IMR-90 (cell line): ENCODE measurements around the gene C9orf78. TPM values are rescaled to one million over a fixed set of nuclear protein-coding genes. Genes with fewer than 3 reads are reported as not detected.

Experiments
- ATAC-seq: fragments of 200-7000 bp; cut with Tn5 transposase; 2 replicates; pipeline ENCODE4 v1.9.1; 2020; ENCODE audit warnings: low read depth, mild to moderate bottlenecking, moderate library complexity
- BruUV-seq: library from RNA; stranded (reverse); fragments of 400-500 nt; replicated peaks from 2 replicates; lab custom pipeline; 2021; lab: Mats Ljungman, UMichigan
- CTCF ChIA-PET: fragments of 300-600 bp; formaldehyde crosslinking; extraction: SDS; loops from one replicate; lab custom pipeline; 2021; ENCODE audit warnings: antibody characterized with exemption; lab: Yijun Ruan, JAX
- POLR2A ChIA-PET: fragments of 300-600 bp; sonication (Branson Sonifier 250); formaldehyde crosslinking; loops from one replicate; lab custom pipeline; 2022; ENCODE audit warnings: antibody characterized with exemption; ENCODE audit not compliant: unreplicated experiment; lab: Charles Lee
- DNase-seq: peaks from one replicate; pipeline ENCODE4 v3.0.0; 2013
- H2AFZ ChIP-seq: replicated peaks from 2 replicates; pipeline ENCODE3; 2013; ENCODE audit warnings: low read length, mild to moderate bottlenecking; ENCODE audit not compliant: poor library complexity
- H2AK5ac ChIP-seq: 2 replicates; pipeline ENCODE4 v1.6.1; 2013; ENCODE audit warnings: low read depth, low read length, inconsistent platforms
- H2AK9ac ChIP-seq: replicated peaks from 2 replicates; pipeline ENCODE3; 2013; ENCODE audit warnings: mild to moderate bottlenecking, low read depth, low read length, moderate library complexity; ENCODE audit not compliant: poor library complexity
- H2BK120ac ChIP-seq: 2 replicates; pipeline ENCODE4 v1.6.1; 2013; ENCODE audit warnings: low read depth, low read length, inconsistent platforms
- H2BK15ac ChIP-seq: 3 replicates; pipeline ENCODE4 v1.6.1; 2013; ENCODE audit warnings: low read depth, low read length, inconsistent platforms
- H2BK20ac ChIP-seq: 2 replicates; pipeline ENCODE4 v1.6.1; 2013; ENCODE audit warnings: low read depth, mild to moderate bottlenecking, inconsistent platforms, low read length, moderate library complexity
- H2BK5ac ChIP-seq: 2 replicates; pipeline ENCODE4 v1.6.1; 2013; ENCODE audit warnings: mild to moderate bottlenecking, low read depth, low read length, inconsistent platforms; ENCODE audit not compliant: poor library complexity, severe bottlenecking
- H3K14ac ChIP-seq: replicated peaks from 2 replicates; pipeline ENCODE4 v1.6.1; 2013; ENCODE audit warnings: low read depth, low read length, inconsistent platforms
- H3K18ac ChIP-seq: 2 replicates; pipeline ENCODE4 v1.6.1; 2013; ENCODE audit warnings: low read depth, low read length, control low read depth
- H3K23ac ChIP-seq: 2 replicates; pipeline ENCODE4 v1.6.1; 2013; ENCODE audit warnings: low read depth, low read length, inconsistent platforms
- H3K27ac ChIP-seq: 2 replicates; pipeline ENCODE4 v1.5.1; 2013; ENCODE audit warnings: mild to moderate bottlenecking, control low read depth, low read length; ENCODE audit not compliant: insufficient read depth
- H3K27me3 ChIP-seq: 2 replicates; pipeline ENCODE4 v1.6.1; 2013; ENCODE audit warnings: low read length; ENCODE audit not compliant: control insufficient read depth, insufficient read depth
- H3K36me3 ChIP-seq: 2 replicates; pipeline ENCODE4 v1.6.1; 2013; ENCODE audit warnings: low read length, mixed read lengths; ENCODE audit not compliant: control insufficient read depth, insufficient read depth
- H3K4ac ChIP-seq: 2 replicates; pipeline ENCODE4 v1.6.1; 2013; ENCODE audit warnings: low read depth, low read length, inconsistent platforms
- H3K4me1 ChIP-seq: 2 replicates; pipeline ENCODE4 v1.6.1; 2013; ENCODE audit warnings: low read length, mixed read lengths; ENCODE audit not compliant: control insufficient read depth, insufficient read depth
- H3K4me2 ChIP-seq: 2 replicates; pipeline ENCODE4 v1.6.1; 2013; ENCODE audit warnings: low read depth, mild to moderate bottlenecking, control low read depth, low read length, moderate library complexity
- H3K4me3 ChIP-seq: 2 replicates; pipeline ENCODE4 v1.5.1; 2013; ENCODE audit warnings: low read depth, mild to moderate bottlenecking, control low read depth, low read length, moderate library complexity; ENCODE audit not compliant: insufficient read depth
- H3K56ac ChIP-seq: 2 replicates; pipeline ENCODE4 v1.6.1; 2013; ENCODE audit warnings: low read length, inconsistent platforms; ENCODE audit not compliant: insufficient read depth; ENCODE audit errors: extremely low read depth
- H3K79me1 ChIP-seq, 2 experiments: 2 replicates each; pipeline ENCODE4 v1.6.1; 2013; ENCODE audit warnings: low read length in 2 of 2, inconsistent platforms in 1 of 2, low read depth in 1 of 2
- H3K9ac ChIP-seq: 2 replicates; pipeline ENCODE4 v1.6.1; 2013; ENCODE audit warnings: low read depth, low read length, control low read depth
- H3K9me1 ChIP-seq: 2 replicates; pipeline ENCODE4 v1.6.1; 2013; ENCODE audit warnings: low read length, inconsistent platforms; ENCODE audit not compliant: insufficient read depth
- H3K9me3 ChIP-seq: 2 replicates; pipeline ENCODE4 v1.6.1; 2013; ENCODE audit warnings: low read length; ENCODE audit not compliant: control insufficient read depth, insufficient read depth
- H4K20me1 ChIP-seq: 2 replicates; pipeline ENCODE4 v1.6.1; 2013; ENCODE audit warnings: low read length, inconsistent platforms; ENCODE audit not compliant: insufficient read depth
- H4K5ac ChIP-seq: 2 replicates; pipeline ENCODE4 v1.6.1; 2013; ENCODE audit warnings: mild to moderate bottlenecking, low read depth, low read length, control low read depth
- H4K8ac ChIP-seq, 2 experiments: 2 replicates each; pipeline ENCODE4 v1.6.1; 2013; ENCODE audit warnings: low read depth in 2 of 2, low read length in 2 of 2, control low read depth in 1 of 2, inconsistent platforms in 1 of 2
- H4K91ac ChIP-seq: 2 replicates; pipeline ENCODE4 v1.6.1; 2013; ENCODE audit warnings: low read depth, low read length, inconsistent platforms; ENCODE audit not compliant: insufficient read depth
- CHD1 ChIP-seq: IDR thresholded peaks from 2 replicates; pipeline ENCODE4 v1.6.1; 2012; ENCODE audit warnings: low read depth, low read length, improper control_type of control experiment
- FOS ChIP-seq: fragments of 150-350 bp; IDR thresholded peaks from 2 replicates; pipeline ENCODE4 v1.6.1; 2016; ENCODE audit warnings: low read depth, low read length
- MAFK ChIP-seq: IDR thresholded peaks from 2 replicates; pipeline ENCODE4 v1.6.1; 2012; ENCODE audit warnings: low read depth, low read length, improper control_type of control experiment
- MAZ ChIP-seq: IDR thresholded peaks from 2 replicates; pipeline ENCODE4 v1.6.1; 2012; ENCODE audit warnings: low read depth, mild to moderate bottlenecking, low read length, improper control_type of control experiment, moderate library complexity, borderline replicate concordance
- MXI1 ChIP-seq: IDR thresholded peaks from 2 replicates; pipeline ENCODE4 v1.6.1; 2012; ENCODE audit warnings: low read depth, mild to moderate bottlenecking, low read length, moderate library complexity, borderline replicate concordance
- POLR2A ChIP-seq: IDR thresholded peaks from 2 replicates; pipeline ENCODE4 v1.6.1; 2012; ENCODE audit warnings: mild to moderate bottlenecking, low read depth, low read length
- RAD21 ChIP-seq: IDR thresholded peaks from 2 replicates; pipeline ENCODE4 v1.6.1; 2012; ENCODE audit warnings: low read length, improper control_type of control experiment
- RCOR1 ChIP-seq: IDR thresholded peaks from 2 replicates; pipeline ENCODE4 v1.6.1; 2012; ENCODE audit warnings: mild to moderate bottlenecking, low read length, improper control_type of control experiment; ENCODE audit not compliant: insufficient replicate concordance
- RFX5 ChIP-seq: IDR thresholded peaks from 2 replicates; pipeline ENCODE4 v1.8.0; 2012; ENCODE audit warnings: low read depth, mild to moderate bottlenecking, low read length, moderate library complexity
- SMC3 ChIP-seq: fragments of 150-350 bp; IDR thresholded peaks from 2 replicates; pipeline ENCODE4 v1.6.1; 2016; ENCODE audit warnings: low read depth, mild to moderate bottlenecking, antibody characterized with exemption, low read length, moderate library complexity
- WGBS, 2 experiments: methylation state at CpG; one replicate each; pipeline versions ENCODE4 v1.1.5 to v1.1.7; 2013; ENCODE audit warnings: missing lambda C conversion rate in 2 of 2; ENCODE audit not compliant: insufficient read length in 1 of 2; ENCODE audit errors: extremely low coverage in 2 of 2; 5-methylcytosine and 5-hydroxymethylcytosine counted together
- dilution Hi-C: fragments of 300-500 bp; cut with HindIII; formaldehyde crosslinking; loops from one replicate; pipeline ENCODE4 v1.14.3; 2018; ENCODE audit warnings: low sequenced_read_pairs; ENCODE audit not compliant: unreplicated experiment
- in situ Hi-C: fragments of 300-500 bp; cut with MboI; formaldehyde crosslinking; loops from 3 replicates; pipeline ENCODE4 v1.14.3; 2019; ENCODE audit warnings: low sequenced_read_pairs, inconsistent platforms, mixed read lengths
- intact Hi-C: fragments of 100-400 bp; cut with micrococcal nuclease; formaldehyde crosslinking; loops from 2 replicates; pipeline ENCODE4 v1.10.0; 2022
- polyA plus RNA-seq, 3 experiments: library from polyadenylated mRNA; depleted of rRNA; stranded (reverse); fragments of >200 nt; gene quantifications; 2 replicates each; pipeline ENCODE4 v1.2.3, GENCODE V29; 2012; ENCODE audit warnings: low replicate concordance in 1 of 3
- total RNA-seq: library from RNA; depleted of rRNA; stranded (reverse); fragments of >200 nt; gene quantifications from 2 replicates; pipeline ENCODE4 v1.2.3, GENCODE V29; 2012
- TF ChIP-seq, protein P1 (sequence below): conservative IDR thresholded peaks from 2 replicates; pipeline ENCODE4 v1.5.1; 2012; ENCODE audit warnings: mild to moderate bottlenecking, low read depth, low read length, improper control_type of control experiment
- TF ChIP-seq, protein P2 (sequence below): fragments of 150-350 bp; IDR thresholded peaks from 2 replicates; pipeline ENCODE4 v1.6.1; 2016; ENCODE audit warnings: low read depth, mild to moderate bottlenecking, low read length, moderate library complexity, borderline replicate concordance

C9orf78 gene
- total and polyA plus RNA-seq, 2 of the 4 experiments (the other 2 are of a cell fraction) = 29.8 to 46.0 TPM

DNA sequence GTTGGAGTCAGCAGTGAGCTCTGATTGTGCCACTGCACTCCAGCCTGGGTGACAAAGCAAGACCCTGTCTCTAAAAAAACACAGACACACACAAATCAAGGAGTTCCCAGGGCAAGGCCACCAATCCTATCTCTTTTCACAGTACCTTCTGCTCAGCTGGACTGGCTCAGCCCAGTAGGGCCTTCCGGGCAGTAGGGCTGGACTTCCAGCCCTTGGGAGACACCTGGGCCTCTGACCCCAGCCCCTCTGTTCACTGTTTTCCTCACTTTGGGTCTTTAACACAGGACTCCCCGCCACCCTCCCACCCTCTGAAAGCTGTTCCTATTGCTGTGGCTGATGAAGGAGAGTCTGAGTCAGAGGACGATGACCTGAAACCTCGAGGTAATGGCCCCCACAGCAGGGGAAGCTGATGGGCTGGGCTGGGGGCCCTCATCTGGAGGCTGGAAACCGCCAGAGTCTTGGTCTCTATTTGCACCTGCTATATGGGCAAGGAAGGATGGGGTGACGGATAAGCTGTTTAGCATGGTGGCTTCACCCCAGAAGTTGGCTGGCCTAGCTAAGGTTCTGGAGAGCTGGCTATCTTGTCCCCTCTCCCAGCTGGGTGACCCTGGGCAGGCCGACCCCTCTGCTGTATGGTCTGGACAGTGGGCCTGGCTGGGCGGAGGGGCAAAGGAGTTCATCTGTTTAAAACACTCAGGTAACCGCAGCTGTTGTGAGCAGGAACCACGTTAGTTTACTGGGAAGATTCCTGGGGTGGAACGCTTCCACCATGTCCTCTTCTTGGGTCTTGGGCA lies 25.8 kb upstream of the C9orf78 start (continued):
- no peak for TF ChIP-seq RFX5

DNA sequence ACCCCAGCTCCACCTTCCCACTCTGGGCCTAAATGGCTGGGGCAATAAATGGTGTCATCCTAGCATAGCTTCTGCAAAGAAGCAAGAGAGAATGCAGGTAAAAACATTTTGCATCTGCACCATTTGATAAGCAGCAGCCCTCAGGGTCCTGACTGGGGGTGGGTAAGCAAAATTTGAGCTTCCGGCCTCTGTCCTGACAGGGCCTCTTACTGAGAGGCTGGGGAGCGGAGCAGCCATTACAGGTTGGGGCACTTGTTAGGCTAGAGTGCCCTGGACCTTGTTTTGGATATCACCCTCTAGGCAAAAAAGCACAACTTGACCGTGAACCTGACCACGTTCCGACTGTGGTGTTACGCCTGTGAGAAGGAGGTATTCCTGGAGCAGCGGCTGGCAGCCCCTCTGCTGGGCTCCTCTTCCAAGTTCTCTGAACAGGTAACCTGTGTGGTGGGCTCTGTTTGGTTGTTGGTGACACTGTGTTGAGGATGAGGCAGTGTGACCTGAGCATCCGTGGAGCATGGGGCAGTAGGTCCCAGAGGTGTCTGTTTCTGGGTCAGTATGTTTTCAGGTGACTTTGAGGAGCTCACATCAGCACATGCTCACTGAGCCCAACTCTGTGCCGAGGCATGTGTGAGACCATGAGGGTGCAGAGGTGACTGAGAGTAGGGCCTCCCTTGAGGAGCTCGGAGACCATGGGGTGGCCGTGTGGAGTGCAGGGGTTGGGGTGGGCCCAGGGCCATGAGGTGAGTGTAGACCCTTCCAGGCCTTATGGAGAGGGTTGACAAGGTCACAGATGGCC lies 23.3 kb upstream of the C9orf78 start:
- in situ Hi-C loops = no loop called here
- Histone ChIP-seq H3K4me1 (no peaks in the 10 kb centered on the region), H2AFZ (no peak overlapping the region), H3K9ac (no peak overlapping the region), H2AK9ac (no peak overlapping the region), H3K79me1 (no peaks in the 10 kb centered on the region), H2BK20ac (no peak overlapping the region), H3K27me3 (no peaks in the 10 kb centered on the region), H3K9me3 (no peaks in the 10 kb centered on the region), H3K9me1 (0 out of 2 replicates have a peak, but pooled peaks cover 4% of the 10 kb centered on the region), H4K8ac (no peak overlapping the region), H3K36me3 (peaks cover 55% of the 10 kb centered on the region), H3K4ac (no peak overlapping the region), H2BK120ac (no peak overlapping the region), H3K27ac (no peak overlapping the region), H4K20me1 (no peaks in the 10 kb centered on the region), H2AK5ac (no peak overlapping the region), H4K5ac (no peak overlapping the region), H3K56ac (no peak overlapping the region), H2BK15ac (no peak overlapping the region), H3K4me2 (no peak overlapping the region), H3K23ac (no peak overlapping the region), H2BK5ac (no peak overlapping the region), H3K18ac (no peak overlapping the region), H3K14ac (no peak overlapping the region), H4K91ac (no peak overlapping the region), H3K4me3 (no peak overlapping the region)
- ChIA-PET POLR2A (no interaction called here), CTCF (no interaction called here)
- ATAC-seq (no peak), DNase-seq (no peak)
- intact Hi-C loops = no loop called here
- dilution Hi-C loops = no loop called here
- no TSS peak for BruUV-seq
- WGBS, 2 experiments = 50% methylated on average over 2 of the region's 11 CpGs; no CpG with 5 or more reads in 1 of the 2 experiments
- TF ChIP-seq RFX5 = no peak
- no peak for TF ChIP-seq MAFK
- TF ChIP-seq POLR2A = no peak
- TF ChIP-seq RAD21 = no peak
- no peak for TF ChIP-seq SMC3
- no peak for TF ChIP-seq CHD1
- no peak for TF ChIP-seq RCOR1
- TF ChIP-seq, protein P1, sequence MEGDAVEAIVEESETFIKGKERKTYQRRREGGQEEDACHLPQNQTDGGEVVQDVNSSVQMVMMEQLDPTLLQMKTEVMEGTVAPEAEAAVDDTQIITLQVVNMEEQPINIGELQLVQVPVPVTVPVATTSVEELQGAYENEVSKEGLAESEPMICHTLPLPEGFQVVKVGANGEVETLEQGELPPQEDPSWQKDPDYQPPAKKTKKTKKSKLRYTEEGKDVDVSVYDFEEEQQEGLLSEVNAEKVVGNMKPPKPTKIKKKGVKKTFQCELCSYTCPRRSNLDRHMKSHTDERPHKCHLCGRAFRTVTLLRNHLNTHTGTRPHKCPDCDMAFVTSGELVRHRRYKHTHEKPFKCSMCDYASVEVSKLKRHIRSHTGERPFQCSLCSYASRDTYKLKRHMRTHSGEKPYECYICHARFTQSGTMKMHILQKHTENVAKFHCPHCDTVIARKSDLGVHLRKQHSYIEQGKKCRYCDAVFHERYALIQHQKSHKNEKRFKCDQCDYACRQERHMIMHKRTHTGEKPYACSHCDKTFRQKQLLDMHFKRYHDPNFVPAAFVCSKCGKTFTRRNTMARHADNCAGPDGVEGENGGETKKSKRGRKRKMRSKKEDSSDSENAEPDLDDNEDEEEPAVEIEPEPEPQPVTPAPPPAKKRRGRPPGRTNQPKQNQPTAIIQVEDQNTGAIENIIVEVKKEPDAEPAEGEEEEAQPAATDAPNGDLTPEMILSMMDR = no peak
- no peak for TF ChIP-seq MXI1
- TF ChIP-seq, protein P2, sequence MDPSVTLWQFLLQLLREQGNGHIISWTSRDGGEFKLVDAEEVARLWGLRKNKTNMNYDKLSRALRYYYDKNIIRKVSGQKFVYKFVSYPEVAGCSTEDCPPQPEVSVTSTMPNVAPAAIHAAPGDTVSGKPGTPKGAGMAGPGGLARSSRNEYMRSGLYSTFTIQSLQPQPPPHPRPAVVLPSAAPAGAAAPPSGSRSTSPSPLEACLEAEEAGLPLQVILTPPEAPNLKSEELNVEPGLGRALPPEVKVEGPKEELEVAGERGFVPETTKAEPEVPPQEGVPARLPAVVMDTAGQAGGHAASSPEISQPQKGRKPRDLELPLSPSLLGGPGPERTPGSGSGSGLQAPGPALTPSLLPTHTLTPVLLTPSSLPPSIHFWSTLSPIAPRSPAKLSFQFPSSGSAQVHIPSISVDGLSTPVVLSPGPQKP = no peak
- TF ChIP-seq MAZ = no peak
- TF ChIP-seq FOS = no peak
